ENCODE measurements around the gene CCR2. TPM values are rescaled to one million over a fixed set of nuclear protein-coding genes. Genes with fewer than 3 reads are reported as not detected.

CCR2 gene
- polyA plus RNA-seq (2012; rRNA removed), result not detected in 2 replicates
- not detected in 2 replicates for polyA plus RNA-seq (2012; cell fraction: cytosol; rRNA removed)
- polyA plus RNA-seq (2012; cell fraction: nucleus; rRNA removed), result not detected in 2 replicates

DNA sequence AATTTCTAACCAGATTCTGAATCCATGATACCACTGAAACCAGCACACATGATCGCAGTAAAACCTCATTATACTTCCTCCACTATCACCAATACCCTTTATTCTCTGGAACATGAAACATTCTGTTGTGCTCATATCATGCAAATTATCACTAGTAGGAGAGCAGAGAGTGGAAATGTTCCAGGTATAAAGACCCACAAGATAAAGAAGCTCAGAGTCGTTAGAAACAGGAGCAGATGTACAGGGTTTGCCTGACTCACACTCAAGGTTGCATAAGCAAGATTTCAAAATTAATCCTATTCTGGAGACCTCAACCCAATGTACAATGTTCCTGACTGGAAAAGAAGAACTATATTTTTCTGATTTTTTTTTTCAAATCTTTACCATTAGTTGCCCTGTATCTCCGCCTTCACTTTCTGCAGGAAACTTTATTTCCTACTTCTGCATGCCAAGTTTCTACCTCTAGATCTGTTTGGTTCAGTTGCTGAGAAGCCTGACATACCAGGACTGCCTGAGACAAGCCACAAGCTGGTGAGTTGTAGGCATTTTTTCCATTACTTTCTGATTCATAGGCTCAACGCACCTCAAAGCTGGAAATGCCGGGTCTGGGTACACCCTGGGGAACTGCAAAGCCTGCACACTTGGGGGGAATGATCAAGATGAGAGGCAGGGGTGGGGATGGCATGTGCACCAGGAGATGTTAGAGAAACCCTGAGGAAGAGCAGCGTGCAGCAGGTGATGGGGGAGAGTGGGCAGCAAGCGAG, at the start of gene CCR2:
Gene CCR2 (plus strand): TSS at position 465 of the 764 bp plus-strand sequence. CDS start 3,417 bp downstream, outside the sequence.
- TF ChIP-seq MAX (IDR thresholded peaks at IDR 0.05; ENCODE audit: low read depth), result no peak
- no peak for TF ChIP-seq RXRA (IDR thresholded peaks at IDR 0.05; ENCODE audit: borderline replicate concordance, low read depth)
- no peak for TF ChIP-seq USF1 (IDR thresholded peaks at IDR 0.05; ENCODE audit: borderline replicate concordance, low read depth)
- TF ChIP-seq CHD2 (IDR thresholded peaks at IDR 0.05; ENCODE audit: low read length, partially characterized antibody), result no peak
- no peak for TF ChIP-seq RCOR1 (IDR thresholded peaks at IDR 0.05; ENCODE audit: low read length)
- TF ChIP-seq GATA2 (CRISPR knock-in tag; IDR thresholded peaks at IDR 0.05), result no peak
- TF ChIP-seq FOSL2 (IDR thresholded peaks at IDR 0.05; ENCODE audit: borderline replicate concordance, low read depth), result no peak
- Histone ChIP-seq H3K27me3 (ENCODE audit: insufficient read depth) (peaks cover 22% of the 10 kb centered on the region; the same call in 1 of the 2 replicates), H3K9ac (no peak within 1 kb of the TSS), H3K9me3 (no peaks in the 10 kb centered on the region), H3K4me1 (ENCODE audit: control insufficient read depth in 1 of 2, insufficient read depth in 2 of 2, low read depth in 1 of 2, low read length in 1 of 2) (no peaks in the 10 kb centered on the region), H3K4me3 (ENCODE audit: low read depth in 2 of 2, low read length in 1 of 2) (no peak within 1 kb of the TSS), H3K79me2 (ENCODE audit: insufficient read depth) (no peaks in the 10 kb centered on the region), H3K4me2 (no peak within 1 kb of the TSS), H3K27ac (ENCODE audit: low read depth in 2 of 2, low read length in 1 of 2) (no peak within 1 kb of the TSS), H2AFZ (ENCODE audit: low read depth) (no peak within 1 kb of the TSS), H4K20me1 (ENCODE audit: insufficient read depth) (no peaks in the 10 kb centered on the region), H3K9me2 (no peaks in the 10 kb centered on the region), H3F3A (replicated peaks; ENCODE audit: insufficient read depth) (no peaks in the 10 kb centered on the region), H3K36me3 (replicated peaks in 1 of 2; ENCODE audit: control insufficient read depth in 1 of 2, insufficient read depth in 2 of 2, low read length in 1 of 2) (no peaks in the 10 kb centered on the region)
- WGBS (ENCODE audit: low lambda C conversion rate), result 1% methylated on average over 7 of the region's 7 CpGs
- ChIA-PET CTCF (no interaction called here), POLR2A (no interaction called here)
- DNase-seq, result no peak

DNA sequence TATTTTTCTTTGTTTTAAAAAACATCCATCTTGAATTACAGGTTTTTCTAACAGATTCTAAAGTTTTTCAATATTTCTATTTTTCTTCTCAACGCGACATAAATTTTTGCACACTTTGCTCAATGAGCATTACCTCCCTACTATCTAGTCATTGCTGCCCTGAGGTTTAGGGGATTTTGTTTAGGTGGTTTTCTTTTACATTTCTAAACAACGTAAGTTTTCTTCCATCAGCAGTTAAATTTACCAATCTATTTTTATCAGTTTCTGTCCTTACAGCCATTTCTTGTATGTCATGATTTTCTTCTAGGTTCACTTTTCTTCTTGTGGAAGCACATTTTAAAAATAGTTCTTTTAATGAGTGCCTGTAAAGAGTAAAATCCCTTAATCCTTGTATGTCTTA, 49.2 kb upstream of the CCR2 start:
- Histone ChIP-seq H3K9ac (no peak overlapping the region), H3K4me1 (ENCODE audit: control insufficient read depth in 1 of 2, insufficient read depth in 2 of 2, low read depth in 1 of 2, low read length in 1 of 2) (no peaks in the 10 kb centered on the region), H3K9me2 (no peaks in the 10 kb centered on the region), H3K4me2 (no peak overlapping the region), H3K79me2 (ENCODE audit: insufficient read depth) (no peaks in the 10 kb centered on the region), H3F3A (replicated peaks; ENCODE audit: insufficient read depth) (no peaks in the 10 kb centered on the region), H2AFZ (ENCODE audit: low read depth) (no peak overlapping the region), H3K27me3 (ENCODE audit: insufficient read depth) (peaks cover 29% of the 10 kb centered on the region), H3K9me3 (no peaks in the 10 kb centered on the region; the same call in 1 of the 2 replicates), H4K20me1 (ENCODE audit: insufficient read depth) (no peaks in the 10 kb centered on the region), H3K4me3 (ENCODE audit: low read depth in 2 of 2, low read length in 1 of 2) (no peak overlapping the region), H3K36me3 (replicated peaks in 1 of 2; ENCODE audit: control insufficient read depth in 1 of 2, insufficient read depth in 2 of 2, low read length in 1 of 2) (no peaks in the 10 kb centered on the region), H3K27ac (ENCODE audit: low read depth in 2 of 2, low read length in 1 of 2) (no peak overlapping the region)
- TF ChIP-seq ZBTB33 (IDR thresholded peaks at IDR 0.05; ENCODE audit: borderline replicate concordance, low read depth) (no peak), MAX (IDR thresholded peaks at IDR 0.05; ENCODE audit: low read depth) (no peak), GATA2 (CRISPR knock-in tag; IDR thresholded peaks at IDR 0.05) (no peak), JUND (IDR thresholded peaks at IDR 0.05) (no peak), TCF12 (IDR thresholded peaks at IDR 0.05) (no peak), MEF2A (IDR thresholded peaks at IDR 0.05; ENCODE audit: borderline replicate concordance, low read depth) (no peak), USF1 (IDR thresholded peaks at IDR 0.05; ENCODE audit: borderline replicate concordance, low read depth) (no peak), POLR2AphosphoS5 (IDR thresholded peaks at IDR 0.05; ENCODE audit: low read depth, low read length) (no peak), MXI1 (IDR thresholded peaks at IDR 0.05; ENCODE audit: low read depth, low read length) (no peak), FOXM1 (IDR thresholded peaks at IDR 0.05; ENCODE audit: low read depth) (no peak), TEAD4 (IDR thresholded peaks at IDR 0.05; ENCODE audit: borderline replicate concordance, insufficient read depth) (no peak), RCOR1 (IDR thresholded peaks at IDR 0.05; ENCODE audit: low read length) (no peak)
- TF ChIP-seq, protein P1, sequence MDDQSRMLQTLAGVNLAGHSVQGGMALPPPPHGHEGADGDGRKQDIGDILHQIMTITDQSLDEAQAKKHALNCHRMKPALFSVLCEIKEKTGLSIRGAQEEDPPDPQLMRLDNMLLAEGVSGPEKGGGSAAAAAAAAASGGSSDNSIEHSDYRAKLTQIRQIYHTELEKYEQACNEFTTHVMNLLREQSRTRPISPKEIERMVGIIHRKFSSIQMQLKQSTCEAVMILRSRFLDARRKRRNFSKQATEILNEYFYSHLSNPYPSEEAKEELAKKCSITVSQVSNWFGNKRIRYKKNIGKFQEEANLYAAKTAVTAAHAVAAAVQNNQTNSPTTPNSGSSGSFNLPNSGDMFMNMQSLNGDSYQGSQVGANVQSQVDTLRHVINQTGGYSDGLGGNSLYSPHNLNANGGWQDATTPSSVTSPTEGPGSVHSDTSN (IDR thresholded peaks at IDR 0.05), result no peak
- TF ChIP-seq, protein P2, sequence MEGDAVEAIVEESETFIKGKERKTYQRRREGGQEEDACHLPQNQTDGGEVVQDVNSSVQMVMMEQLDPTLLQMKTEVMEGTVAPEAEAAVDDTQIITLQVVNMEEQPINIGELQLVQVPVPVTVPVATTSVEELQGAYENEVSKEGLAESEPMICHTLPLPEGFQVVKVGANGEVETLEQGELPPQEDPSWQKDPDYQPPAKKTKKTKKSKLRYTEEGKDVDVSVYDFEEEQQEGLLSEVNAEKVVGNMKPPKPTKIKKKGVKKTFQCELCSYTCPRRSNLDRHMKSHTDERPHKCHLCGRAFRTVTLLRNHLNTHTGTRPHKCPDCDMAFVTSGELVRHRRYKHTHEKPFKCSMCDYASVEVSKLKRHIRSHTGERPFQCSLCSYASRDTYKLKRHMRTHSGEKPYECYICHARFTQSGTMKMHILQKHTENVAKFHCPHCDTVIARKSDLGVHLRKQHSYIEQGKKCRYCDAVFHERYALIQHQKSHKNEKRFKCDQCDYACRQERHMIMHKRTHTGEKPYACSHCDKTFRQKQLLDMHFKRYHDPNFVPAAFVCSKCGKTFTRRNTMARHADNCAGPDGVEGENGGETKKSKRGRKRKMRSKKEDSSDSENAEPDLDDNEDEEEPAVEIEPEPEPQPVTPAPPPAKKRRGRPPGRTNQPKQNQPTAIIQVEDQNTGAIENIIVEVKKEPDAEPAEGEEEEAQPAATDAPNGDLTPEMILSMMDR (IDR thresholded peaks at IDR 0.05), result no peak
- CTCF ChIA-PET, result no interaction called here
- DNase-seq, result no peak
- POLR2A ChIA-PET, result no interaction called here
- WGBS (ENCODE audit: low lambda C conversion rate), result 37% methylated on average over 3 of the region's 3 CpGs
